GM21825 (cell line): ENCODE results near the gene SCFD2.
"Not testable (repeated sequence)": the region's sequence is repeated elsewhere in the genome, so short reads cannot be mapped to it uniquely, and the experiment has no call there.

Source experiments
- ATAC-seq: cut with Tn5 transposase; IDR thresholded peaks from one replicate; pipeline ENCODE4 v1.9.1; 2021; ENCODE audit warnings: mild to moderate bottlenecking, moderate library complexity; ENCODE audit not compliant: unreplicated experiment

Gene SCFD2

DNA sequence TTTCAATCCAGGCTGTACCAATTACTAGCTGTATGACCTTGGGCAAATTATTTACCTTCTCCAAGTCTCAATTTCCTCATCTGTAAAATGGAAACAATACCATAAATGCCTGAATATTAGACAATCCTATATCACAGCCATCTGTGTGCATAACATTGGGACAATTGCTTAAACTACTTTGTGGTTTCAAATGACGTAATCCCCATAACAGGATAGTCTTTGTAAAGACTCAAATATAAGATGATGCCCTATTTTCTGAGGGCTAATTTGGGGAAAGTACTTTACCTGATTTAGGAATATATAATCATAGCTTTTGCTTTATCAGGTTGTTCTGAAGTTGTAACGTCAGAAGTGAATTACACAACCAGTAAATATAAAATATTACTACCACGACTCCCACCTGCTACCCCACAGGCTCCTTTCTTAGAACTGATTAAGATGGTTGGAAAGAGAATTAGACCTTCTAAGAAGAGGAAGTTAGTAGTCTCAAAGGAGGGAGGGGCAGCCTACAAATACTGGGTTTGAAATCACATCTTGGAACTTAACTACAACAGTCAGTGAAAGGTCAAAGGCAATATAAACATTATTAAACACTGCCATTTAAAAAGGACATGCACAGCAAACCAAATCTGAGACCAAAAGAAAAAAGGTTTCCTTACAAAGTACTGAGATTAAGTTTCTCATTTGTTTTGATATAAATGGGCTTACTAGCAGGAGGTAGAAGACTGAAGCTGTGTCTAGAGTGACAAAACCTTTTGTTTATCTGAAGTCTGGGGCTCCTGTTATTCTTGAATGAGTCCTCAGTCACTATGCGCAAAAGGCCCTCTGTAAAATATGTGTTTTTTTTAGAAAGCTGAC, 215.0 kb downstream of the SCFD2 start:
- no peak for ATAC-seq

- no peak for ATAC-seq
Measured at GRCh38 chr4:53147711-53148110, 218.2 kb downstream of the SCFD2 start.

DNA sequence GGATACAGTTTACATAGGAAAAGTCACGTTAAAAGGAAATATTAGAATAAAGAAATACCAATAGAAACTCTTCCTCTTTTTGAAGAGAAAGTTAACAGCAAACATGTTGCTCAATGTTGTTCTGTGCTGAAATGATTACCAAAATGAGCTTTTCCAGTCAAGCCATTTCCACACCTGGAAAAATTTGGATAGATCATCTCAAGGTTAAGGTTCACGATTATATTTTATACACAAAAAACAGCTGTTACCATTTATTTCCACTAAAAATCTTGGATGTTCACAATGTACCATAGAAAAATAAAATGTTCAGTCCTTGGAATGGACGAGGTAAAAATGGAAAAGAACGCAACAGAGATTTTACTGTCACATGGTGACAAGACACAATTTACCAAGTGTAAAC, 218.7 kb downstream of the SCFD2 start:
- no peak for ATAC-seq

- no peak for ATAC-seq
Measured at GRCh38 chr4:53141308-53141707, 224.6 kb downstream of the SCFD2 start.

DNA sequence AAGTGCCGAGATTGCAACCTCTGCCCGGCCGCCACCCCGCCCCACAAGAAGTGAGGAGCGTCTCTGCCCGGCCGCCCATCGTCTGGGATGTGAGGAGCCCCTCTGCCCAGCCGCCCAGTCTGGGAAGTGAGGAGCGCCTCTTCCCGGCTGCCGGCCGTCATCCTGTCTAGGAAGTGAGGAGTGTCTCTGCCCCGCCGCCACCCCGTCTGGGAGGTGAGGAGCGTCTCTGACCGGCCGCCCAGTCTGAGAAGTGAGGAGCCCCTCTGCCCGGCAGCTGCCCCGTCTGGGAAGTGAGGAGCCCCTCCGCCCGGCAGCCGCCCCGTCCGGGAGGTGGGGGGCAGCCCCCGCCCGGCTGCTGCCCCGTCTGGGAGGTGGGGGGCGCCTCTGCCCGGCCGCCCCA, 226.6 kb downstream of the SCFD2 start:
- not testable (repeated sequence) for ATAC-seq

DNA sequence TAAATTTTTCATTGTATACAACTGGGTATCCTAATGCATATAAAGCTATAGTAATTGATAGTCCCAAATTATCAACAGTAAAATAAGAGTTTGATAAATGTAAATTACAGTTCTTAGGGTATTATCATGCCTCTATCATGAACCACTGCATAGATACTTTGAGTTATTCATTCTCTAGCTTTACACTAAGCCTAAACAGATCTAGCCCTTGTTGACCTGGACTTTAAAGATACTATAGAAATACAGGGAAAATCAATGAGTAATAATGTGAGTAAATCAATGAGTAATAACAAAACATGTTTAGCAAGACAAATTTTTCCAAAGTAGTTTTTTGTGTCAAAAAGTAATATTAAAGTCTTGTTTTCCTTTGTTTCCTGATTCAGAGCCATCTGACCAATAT, 228.4 kb downstream of the SCFD2 start:
- ATAC-seq: no peak

GRCh38 chr4:53136954-53137353, 228.9 kb downstream of the SCFD2 start:
- ATAC-seq: no peak

GRCh38 chr4:53132132-53132891, 233.5 kb downstream of the SCFD2 start:
- no peak for ATAC-seq

DNA sequence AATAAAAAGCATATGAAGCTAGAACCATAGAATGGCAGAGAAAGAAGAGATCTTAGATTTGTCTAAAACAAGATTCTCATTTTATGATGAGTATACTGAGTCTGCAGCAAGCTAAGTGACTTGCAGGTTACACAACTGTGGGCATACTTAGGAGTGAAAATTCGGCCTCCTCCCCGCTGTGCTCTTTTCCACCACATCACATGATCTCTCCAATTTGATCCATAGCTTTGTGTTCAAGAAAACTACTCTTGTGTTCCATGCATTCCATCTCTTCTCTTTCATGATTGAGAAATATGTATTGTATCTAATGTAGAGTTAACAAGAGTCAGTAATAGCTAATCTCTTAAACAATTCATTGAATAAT, 234.3 kb downstream of the SCFD2 start:
- no peak for ATAC-seq

GRCh38 chr4:53130896-53131561, 234.8 kb downstream of the SCFD2 start:
- no peak for ATAC-seq

DNA sequence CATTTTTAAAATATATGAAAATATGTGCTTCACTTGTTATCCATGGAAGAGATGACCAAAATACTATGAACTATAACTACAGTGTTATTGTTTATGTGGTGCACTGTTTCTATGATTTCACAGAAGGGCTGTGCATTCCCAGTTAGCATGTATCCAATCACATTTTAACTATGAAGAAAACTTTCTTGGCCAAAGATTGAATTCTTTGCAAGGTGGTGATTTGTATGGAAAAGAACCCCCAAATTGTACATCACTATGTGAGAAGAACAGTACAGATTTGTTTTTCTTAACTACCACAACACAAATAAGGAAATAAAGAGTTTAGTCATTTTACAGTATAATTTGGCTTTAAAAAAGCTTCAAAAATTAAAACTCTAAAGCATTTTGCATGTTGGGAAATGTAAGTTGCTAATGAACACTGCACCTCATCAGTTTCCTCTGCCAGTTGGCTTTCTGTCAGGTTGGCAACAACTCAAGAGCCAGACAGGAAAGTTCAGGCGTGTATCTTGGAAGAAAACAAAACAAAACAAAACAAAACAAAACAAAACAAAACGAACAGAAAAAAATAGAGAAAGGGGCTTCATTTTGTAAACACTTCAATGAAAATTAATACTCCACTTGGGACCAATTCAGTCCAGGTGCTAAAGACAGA, 237.0 kb downstream of the SCFD2 start:
- ATAC-seq: no peak

GRCh38 chr4:53128231-53128630, 237.6 kb downstream of the SCFD2 start:
- ATAC-seq: no peak

GRCh38 chr4:53127365-53127764, 238.5 kb downstream of the SCFD2 start:
- ATAC-seq: no peak

DNA sequence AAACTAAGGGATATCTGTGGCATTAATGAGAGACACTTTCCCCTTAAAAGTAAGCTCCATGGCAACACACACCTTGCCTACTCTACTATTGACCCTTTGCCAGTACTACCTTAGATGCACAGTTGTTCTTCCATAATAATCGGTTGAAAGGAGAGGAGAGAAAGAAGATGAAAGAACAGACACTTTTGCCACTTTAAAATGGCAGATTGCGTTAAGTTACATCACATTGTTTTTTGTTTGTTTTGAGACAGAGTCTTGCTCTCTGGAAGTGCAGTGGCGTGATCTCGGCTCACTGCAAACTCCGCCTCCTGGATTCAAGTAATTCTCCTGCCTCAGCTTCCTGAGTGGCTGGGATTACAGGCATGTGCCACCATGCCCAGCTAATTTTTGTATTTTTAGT, 239.8 kb downstream of the SCFD2 start:
- no peak for ATAC-seq

DNA sequence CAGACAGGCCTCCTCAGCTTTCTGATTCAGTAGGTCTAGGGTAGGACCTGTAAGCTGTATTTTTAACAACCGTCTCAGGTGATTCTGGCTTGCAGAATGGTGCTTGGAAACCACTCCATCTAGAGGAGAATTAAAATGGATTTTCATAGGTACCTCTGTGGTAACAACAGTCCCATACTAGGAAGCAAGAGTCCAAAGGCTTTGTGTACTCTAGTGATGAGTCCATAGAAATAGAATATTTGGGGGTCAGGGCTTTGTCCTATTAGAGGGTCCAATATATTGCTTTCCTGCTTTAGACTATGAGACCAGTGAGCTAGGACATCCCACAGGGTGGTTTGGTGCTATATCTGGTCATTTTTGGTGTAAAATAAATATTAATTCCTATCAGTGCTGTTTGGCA, 242.0 kb downstream of the SCFD2 start:
- no peak for ATAC-seq

DNA sequence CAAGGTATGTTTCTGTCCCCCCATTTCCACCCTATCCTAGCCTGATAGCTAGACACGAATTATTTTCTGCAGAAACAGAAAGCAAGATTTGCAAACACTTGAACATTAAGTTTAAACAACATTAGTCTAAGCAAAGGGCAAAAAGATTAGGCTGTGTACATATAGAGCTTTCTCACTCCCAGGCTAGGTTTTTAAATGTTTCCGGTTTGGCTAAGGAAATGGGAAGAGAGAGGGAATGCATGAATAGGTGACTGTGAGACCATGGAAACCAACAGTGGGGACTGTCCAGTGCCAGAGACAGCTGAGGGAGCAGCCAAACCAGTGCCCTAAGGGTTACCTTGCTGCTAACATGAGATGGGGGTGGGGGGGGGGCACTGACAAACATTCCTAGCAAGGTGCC, 242.7 kb downstream of the SCFD2 start:
- ATAC-seq: no peak

DNA sequence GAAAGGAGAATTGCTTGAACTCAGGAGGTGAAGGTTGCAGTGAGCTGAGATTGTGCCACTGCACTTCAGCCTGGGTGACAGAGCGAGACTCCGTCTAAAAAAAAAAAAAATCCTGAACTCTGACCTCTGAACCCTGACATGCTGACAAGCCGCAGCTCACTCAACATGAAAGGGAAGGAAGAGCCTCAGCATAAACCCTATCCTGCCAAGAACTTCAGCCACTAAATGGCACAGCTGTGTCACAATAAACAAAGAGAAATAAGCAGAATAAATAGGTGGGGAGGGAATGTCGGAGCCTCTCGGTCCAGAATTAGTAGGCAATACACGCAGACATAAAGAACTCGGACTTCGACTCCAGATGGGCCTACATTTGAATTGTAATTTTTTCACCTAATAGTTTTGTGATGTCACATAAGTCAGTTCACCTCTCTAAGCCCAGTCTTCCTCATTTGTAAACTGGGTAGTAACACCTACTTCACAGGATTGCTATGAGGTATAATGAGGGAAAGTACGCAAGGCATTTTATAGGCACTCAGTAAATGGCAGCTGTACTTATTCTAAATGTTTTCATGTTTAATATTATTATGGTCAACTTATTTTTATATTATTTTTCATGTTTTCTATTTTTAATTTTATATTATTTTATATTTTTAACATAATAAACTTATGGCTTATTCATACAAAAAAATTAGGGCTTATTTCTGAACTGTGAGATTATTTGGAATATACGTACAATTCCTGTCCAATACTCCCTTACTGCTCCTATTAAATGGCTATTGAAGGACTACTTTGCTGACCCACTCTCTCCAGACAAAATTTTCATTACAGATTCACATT, 243.4 kb downstream of the SCFD2 start:
- no peak for ATAC-seq

DNA sequence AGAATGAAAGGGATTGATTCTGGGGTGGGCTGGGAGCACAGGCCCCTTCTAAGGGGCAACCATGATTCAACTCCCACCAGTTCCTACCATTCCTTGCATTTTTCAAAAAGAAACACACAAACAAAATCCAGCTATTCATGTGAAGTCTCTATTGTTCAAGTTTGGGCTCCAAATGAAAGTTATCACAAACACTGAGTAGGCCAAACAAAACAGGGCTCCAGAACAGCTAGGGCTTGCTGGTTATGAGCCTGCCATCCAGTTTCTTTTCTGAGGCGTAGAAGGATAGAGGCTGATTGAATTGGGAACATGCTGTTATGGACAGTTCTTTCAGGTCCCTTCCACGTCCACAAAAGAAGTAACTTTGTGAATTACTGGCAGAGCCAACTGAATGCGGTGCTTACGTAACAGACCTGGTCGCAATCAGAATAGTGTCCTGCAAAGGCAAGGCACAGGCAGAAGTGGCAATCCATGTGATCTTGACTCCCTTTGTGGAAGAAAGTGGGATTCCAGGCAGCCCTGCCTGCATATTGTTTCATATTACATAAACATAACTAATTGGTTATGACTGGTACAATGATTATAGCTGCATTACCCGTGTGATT, 244.5 kb downstream of the SCFD2 start:
- ATAC-seq: no peak

GRCh38 chr4:53120778-53121177, 245.1 kb downstream of the SCFD2 start:
- no peak for ATAC-seq

DNA sequence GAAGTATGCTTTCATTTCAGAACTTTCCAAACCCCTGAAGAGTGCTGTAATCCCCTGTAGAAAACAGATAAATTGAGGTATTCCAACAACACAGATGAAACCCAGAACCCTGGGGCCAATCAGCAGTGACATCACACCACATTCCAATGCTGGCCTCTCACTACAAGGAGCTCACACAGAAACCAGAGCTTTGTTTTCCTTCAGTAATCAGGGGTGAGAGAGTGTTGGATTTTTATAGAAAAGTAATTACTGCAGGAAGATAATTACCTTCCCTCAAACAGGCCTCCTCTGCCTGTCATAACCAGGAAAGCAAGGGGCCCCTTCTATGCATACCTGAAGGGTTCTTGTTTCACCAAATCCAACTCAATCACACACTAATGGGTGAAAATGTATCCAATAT, 246.2 kb downstream of the SCFD2 start:
- no peak for ATAC-seq
